A673 (cell line): ENCODE measurements around the gene ITIH1. TPM values are rescaled to one million over a fixed set of nuclear protein-coding genes. Genes with fewer than 3 reads are reported as not detected.

Experiments
- BruUV-seq: library from RNA; stranded (reverse); fragments of 400-500 nt; replicated peaks from 2 replicates; lab custom pipeline; 2021; lab: Mats Ljungman, UMichigan
- CTCF ChIA-PET: fragments of 300-600 bp; sonication (Branson Sonifier 250); formaldehyde crosslinking; loops from one replicate; lab custom pipeline; 2022; ENCODE audit warnings: antibody characterized with exemption; lab: Charles Lee
- POLR2A ChIA-PET: fragments of 300-600 bp; sonication (Branson Sonifier 250); formaldehyde crosslinking; loops from one replicate; lab custom pipeline; 2022; ENCODE audit warnings: antibody characterized with exemption; ENCODE audit not compliant: low non-redundant PET; lab: Charles Lee
- DNase-seq: peaks from one replicate; pipeline ENCODE4 v3.0.0-alpha.2; 2015; ENCODE audit warnings: low spot score
- H3K27ac ChIP-seq: fragments of 200-600 bp; sonication (generic); 2 replicates; pipeline ENCODE4 v1.5.1; 2016; ENCODE audit warnings: mixed run types, low read depth, mild to moderate bottlenecking, mixed read lengths, antibody characterized with exemption, low read length; ENCODE audit not compliant: poor library complexity, severe bottlenecking
- H3K27me3 ChIP-seq: fragments of 200-600 bp; sonication (generic); replicated peaks from 2 replicates; pipeline ENCODE4 v1.6.1; 2017; ENCODE audit warnings: mixed run types, low read depth, mild to moderate bottlenecking, mixed read lengths, antibody characterized with exemption, low read length; ENCODE audit not compliant: insufficient read depth, poor library complexity
- H3K36me3 ChIP-seq: fragments of 200-600 bp; sonication (generic); 2 replicates; pipeline ENCODE4 v1.6.1; 2016; ENCODE audit warnings: mixed run types, mild to moderate bottlenecking, mixed read lengths, antibody characterized with exemption, low read length; ENCODE audit not compliant: insufficient read depth, poor library complexity, severe bottlenecking
- H3K4me1 ChIP-seq: fragments of 200-600 bp; sonication (generic); 2 replicates; pipeline ENCODE4 v1.6.1; 2017; ENCODE audit warnings: mixed run types, mild to moderate bottlenecking, mixed read lengths, antibody characterized with exemption, low read length; ENCODE audit not compliant: insufficient read depth, poor library complexity, severe bottlenecking
- H3K4me3 ChIP-seq: fragments of 200-600 bp; sonication (generic); 2 replicates; pipeline ENCODE4 v1.5.1; 2016; ENCODE audit warnings: low read depth, mixed run types, mild to moderate bottlenecking, mixed read lengths, low read length; ENCODE audit not compliant: poor library complexity, severe bottlenecking
- H3K9me3 ChIP-seq: fragments of 200-600 bp; sonication (generic); 2 replicates; pipeline ENCODE4 v1.6.1; 2016; ENCODE audit warnings: mixed run types, low read depth, mild to moderate bottlenecking, mixed read lengths, antibody characterized with exemption, low read length; ENCODE audit not compliant: poor library complexity, severe bottlenecking
- EZH2 ChIP-seq: fragments of 200-600 bp; sonication (generic); IDR thresholded peaks from 2 replicates; pipeline ENCODE4 v1.6.1; 2017; ENCODE audit warnings: borderline replicate concordance, low read depth, mild to moderate bottlenecking, mixed read lengths, antibody characterized with exemption, low read length; ENCODE audit not compliant: poor library complexity, severe bottlenecking
- intact Hi-C: fragments of 100-400 bp; cut with micrococcal nuclease; formaldehyde crosslinking; loops from one replicate; pipeline ENCODE4 v1.10.0; 2022; ENCODE audit not compliant: unreplicated experiment
- total RNA-seq: library from RNA; stranded (reverse); gene quantifications from 2 replicates; pipeline ENCODE4 v1.2.3, GENCODE V29; 2021
- TF ChIP-seq, protein P1 (sequence below): fragments of 300-800, 200-600 bp; sonication (generic); conservative IDR thresholded peaks from 2 replicates; pipeline ENCODE4 v1.5.1; 2017; ENCODE audit warnings: low read depth, mild to moderate bottlenecking, antibody characterized with exemption, low read length, moderate library complexity, mixed read lengths

The ITIH1 gene
- total RNA-seq, 1 experiment from 2014 or later: not detected

DNA sequence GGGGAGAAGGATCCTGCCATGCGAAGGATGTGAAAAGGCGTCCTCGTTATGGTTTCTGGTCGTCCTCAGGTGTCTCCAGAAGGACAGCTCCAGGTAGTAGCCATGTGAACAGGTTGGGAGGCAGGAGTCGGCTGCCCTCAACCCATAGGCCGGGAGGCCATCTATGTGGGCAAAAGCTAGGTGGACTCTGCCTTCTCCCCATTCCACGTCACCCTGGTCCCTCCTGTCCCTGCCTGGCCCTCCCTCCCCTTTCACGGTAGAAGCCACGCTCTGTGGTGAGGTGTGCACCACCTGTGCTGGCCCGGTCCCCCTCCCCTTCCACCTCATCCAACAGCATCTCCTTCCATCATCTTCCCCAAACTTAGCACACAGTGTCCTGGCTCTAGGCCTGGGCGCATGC is 33.5 kb downstream of the ITIH1 start:
- Histone ChIP-seq H3K27me3 (no peaks in the 10 kb centered on the region), H3K4me1 (no peaks in the 10 kb centered on the region), H3K4me3 (no peak overlapping the region), H3K36me3 (no peaks in the 10 kb centered on the region), H3K27ac (no peak overlapping the region), H3K9me3 (no peaks in the 10 kb centered on the region)
- no TSS peak for BruUV-seq
- intact Hi-C loops: no loop called here
- TF ChIP-seq EZH2: no peak
- TF ChIP-seq, protein P1, sequence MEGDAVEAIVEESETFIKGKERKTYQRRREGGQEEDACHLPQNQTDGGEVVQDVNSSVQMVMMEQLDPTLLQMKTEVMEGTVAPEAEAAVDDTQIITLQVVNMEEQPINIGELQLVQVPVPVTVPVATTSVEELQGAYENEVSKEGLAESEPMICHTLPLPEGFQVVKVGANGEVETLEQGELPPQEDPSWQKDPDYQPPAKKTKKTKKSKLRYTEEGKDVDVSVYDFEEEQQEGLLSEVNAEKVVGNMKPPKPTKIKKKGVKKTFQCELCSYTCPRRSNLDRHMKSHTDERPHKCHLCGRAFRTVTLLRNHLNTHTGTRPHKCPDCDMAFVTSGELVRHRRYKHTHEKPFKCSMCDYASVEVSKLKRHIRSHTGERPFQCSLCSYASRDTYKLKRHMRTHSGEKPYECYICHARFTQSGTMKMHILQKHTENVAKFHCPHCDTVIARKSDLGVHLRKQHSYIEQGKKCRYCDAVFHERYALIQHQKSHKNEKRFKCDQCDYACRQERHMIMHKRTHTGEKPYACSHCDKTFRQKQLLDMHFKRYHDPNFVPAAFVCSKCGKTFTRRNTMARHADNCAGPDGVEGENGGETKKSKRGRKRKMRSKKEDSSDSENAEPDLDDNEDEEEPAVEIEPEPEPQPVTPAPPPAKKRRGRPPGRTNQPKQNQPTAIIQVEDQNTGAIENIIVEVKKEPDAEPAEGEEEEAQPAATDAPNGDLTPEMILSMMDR: no peak
- no peak for DNase-seq
- ChIA-PET CTCF (no interaction called here), POLR2A (no interaction called here)

DNA sequence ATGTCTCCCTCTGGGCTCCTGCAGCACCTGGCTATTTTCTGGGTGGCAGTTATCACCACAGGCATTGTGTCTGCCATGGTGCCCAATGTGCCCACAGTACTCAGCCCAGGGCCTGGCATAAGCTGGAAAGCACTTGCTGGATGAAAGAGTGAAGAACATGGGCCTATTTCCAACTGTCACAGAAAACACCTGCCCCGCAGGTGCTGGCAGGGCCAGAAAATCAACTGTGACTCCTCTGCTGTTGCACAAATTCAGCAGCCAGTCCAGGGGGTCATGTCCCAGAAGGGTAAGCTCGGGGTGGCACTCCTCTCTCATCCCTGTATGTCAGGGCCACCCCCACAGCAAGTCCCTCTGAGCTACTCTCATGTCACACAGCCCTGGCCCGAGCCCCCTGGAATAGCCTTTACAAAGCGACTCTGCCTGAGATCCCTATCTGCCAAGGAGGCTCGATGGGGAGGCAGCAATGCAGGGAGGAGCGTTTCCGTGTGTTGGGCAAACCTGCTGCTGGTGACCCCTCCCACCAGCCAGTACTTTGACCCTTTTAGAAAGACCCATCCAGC is 34.1 kb downstream of the ITIH1 start:
- Histone ChIP-seq H3K4me1 (no peaks in the 10 kb centered on the region), H3K9me3 (no peaks in the 10 kb centered on the region), H3K4me3 (no peak overlapping the region), H3K36me3 (no peaks in the 10 kb centered on the region), H3K27ac (no peak overlapping the region), H3K27me3 (no peaks in the 10 kb centered on the region)
- BruUV-seq: no TSS peak
- intact Hi-C loops: no loop called here
- DNase-seq: no peak
- ChIA-PET CTCF (no interaction called here), POLR2A (no interaction called here)
- TF ChIP-seq, protein P1: no peak
- no peak for TF ChIP-seq EZH2

DNA sequence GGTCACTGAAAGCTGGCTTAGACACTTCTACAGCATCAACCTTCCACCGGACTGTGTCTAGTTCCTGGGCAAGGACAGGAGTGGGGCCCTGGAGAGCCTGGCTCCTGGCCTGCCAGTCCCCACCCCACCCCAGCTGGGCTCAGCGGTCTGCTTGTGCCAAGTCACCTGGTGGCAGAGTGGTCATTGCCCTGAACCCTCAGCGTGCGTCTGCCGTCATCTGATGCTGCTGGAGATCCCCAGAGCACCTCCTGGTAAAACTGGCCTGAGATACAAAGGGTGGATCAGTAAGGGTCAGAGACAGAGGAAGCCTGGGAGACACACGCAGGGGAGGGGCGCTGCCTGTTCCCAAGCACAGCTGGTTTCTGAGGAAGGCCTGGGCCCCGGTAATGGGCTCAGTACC is 36.4 kb downstream of the ITIH1 start:
- ChIA-PET CTCF (no interaction called here), POLR2A (no interaction called here)
- H3K4me1 ChIP-seq: no peaks in the 10 kb centered on the region
- no peaks in the 10 kb centered on the region for H3K9me3 ChIP-seq
- no peaks in the 10 kb centered on the region for H3K27me3 ChIP-seq
- H3K27ac ChIP-seq: no peak overlapping the region
- no peaks in the 10 kb centered on the region for H3K36me3 ChIP-seq
- no peak overlapping the region for H3K4me3 ChIP-seq
- intact Hi-C loops: no loop called here
- TF ChIP-seq, protein P1: no peak
- TF ChIP-seq EZH2: no peak
- BruUV-seq: no TSS peak
- no peak for DNase-seq
